OCI-LY1 (cell line): ENCODE measurements around the gene VSIG10L2.

Experiments used
- H2AFZ ChIP-seq: fragments of 200-600 bp; sonication (generic), shearing (Covaris generic); 2 replicates; pipeline ENCODE4 v1.6.0; 2014; ENCODE audit warnings: antibody characterized with exemption, mild to moderate bottlenecking, low read length
- H3F3A ChIP-seq: fragments of 200-600 bp; sonication (generic), shearing (Covaris generic); 2 replicates; pipeline ENCODE4 v1.6.0; 2014; ENCODE audit warnings: mild to moderate bottlenecking, antibody characterized with exemption, low read length, moderate library complexity; ENCODE audit not compliant: insufficient read depth
- H3K27ac ChIP-seq: fragments of 200-600 bp; sonication (generic); 2 replicates; pipeline ENCODE4 v1.5.1; 2014; ENCODE audit warnings: low read length, mixed run types, mild to moderate bottlenecking, low read depth; ENCODE audit not compliant: poor library complexity, severe bottlenecking
- H3K27me3 ChIP-seq: fragments of 200-600 bp; sonication (generic); 2 replicates; pipeline ENCODE4 v1.6.0; 2014; ENCODE audit warnings: antibody characterized with exemption, mild to moderate bottlenecking, low read length, moderate library complexity; ENCODE audit not compliant: insufficient read depth
- H3K36me3 ChIP-seq: fragments of 200-600 bp; sonication (generic); 2 replicates; pipeline ENCODE4 v1.6.1; 2014; ENCODE audit warnings: mild to moderate bottlenecking, antibody characterized with exemption, low read length, moderate library complexity, mixed read lengths; ENCODE audit not compliant: insufficient read depth
- H3K4me1 ChIP-seq: fragments of 200-600 bp; sonication (generic); 2 replicates; pipeline ENCODE4 v1.5.1; 2014; ENCODE audit warnings: mild to moderate bottlenecking, low read length, moderate library complexity; ENCODE audit not compliant: insufficient read depth, severe bottlenecking
- H3K4me2 ChIP-seq: fragments of 200-600 bp; sonication (generic), shearing (Covaris generic); 2 replicates; pipeline ENCODE4 v1.6.1; 2014; ENCODE audit warnings: low read length
- H3K4me3 ChIP-seq: fragments of 200-600 bp; sonication (generic); 2 replicates; pipeline ENCODE4 v1.5.1; 2014; ENCODE audit warnings: low read length, low read depth, mild to moderate bottlenecking, mixed read lengths; ENCODE audit not compliant: poor library complexity, severe bottlenecking
- H3K79me2 ChIP-seq: fragments of 200-600 bp; shearing (Covaris generic); 2 replicates; pipeline ENCODE4 v1.6.1; 2016; ENCODE audit warnings: mixed run types, low read length, mixed read lengths; ENCODE audit not compliant: insufficient read depth
- H3K9ac ChIP-seq: fragments of 200-600 bp; sonication (generic), shearing (Covaris generic); 2 replicates; pipeline ENCODE4 v1.6.1; 2014; ENCODE audit warnings: mild to moderate bottlenecking, low read length, mixed read lengths
- H3K9me2 ChIP-seq: fragments of 200-600 bp; sonication (generic), shearing (Covaris generic); 2 replicates; pipeline ENCODE4 v1.6.1; 2014; ENCODE audit warnings: low read depth, mild to moderate bottlenecking, low read length, mixed read lengths
- H3K9me3 ChIP-seq: fragments of 200-600 bp; shearing (Covaris generic); 2 replicates; pipeline ENCODE4 v1.6.1; 2014; ENCODE audit warnings: low read length, mixed read lengths
- H4K20me1 ChIP-seq: fragments of 200-600 bp; sonication (generic), shearing (Covaris generic); 2 replicates; pipeline ENCODE4 v1.6.0; 2016; ENCODE audit warnings: mild to moderate bottlenecking, low read length; ENCODE audit not compliant: insufficient read depth
- EZH2 ChIP-seq: fragments of 200-600 bp; sonication (generic), shearing (Covaris generic); IDR thresholded peaks from 2 replicates; pipeline ENCODE4 v1.8.0; 2017; ENCODE audit warnings: borderline replicate concordance, mixed run types, mild to moderate bottlenecking, antibody characterized with exemption, low read length, moderate library complexity, mixed read lengths
- TF ChIP-seq, protein P1 (sequence below): fragments of 200-600 bp; sonication (generic), shearing (Covaris generic); IDR thresholded peaks from 2 replicates; pipeline ENCODE4 v1.5.1; 2017; ENCODE audit warnings: mild to moderate bottlenecking, antibody characterized with exemption, low read length, moderate library complexity, mixed read lengths

Gene VSIG10L2

DNA sequence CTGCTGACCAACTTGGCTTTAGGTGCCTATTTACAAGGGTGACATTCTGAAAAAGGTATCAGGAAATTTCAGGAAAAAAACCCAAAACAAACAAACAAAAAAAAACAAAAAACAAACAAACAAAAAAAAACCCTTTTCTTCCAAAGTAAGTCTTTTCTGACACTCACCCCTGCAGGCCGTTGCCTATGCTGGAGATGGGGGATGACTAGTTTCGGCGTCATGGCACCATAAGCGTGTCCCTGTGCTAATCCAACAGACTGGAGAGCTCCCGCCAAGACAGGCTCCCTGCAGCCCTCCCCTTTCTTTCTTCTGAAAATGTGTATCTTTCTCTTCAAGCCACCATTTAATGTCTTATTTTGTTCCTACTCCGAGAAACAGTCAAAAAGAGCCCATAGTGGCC lies 13.7 kb downstream of the VSIG10L2 start:
- Histone ChIP-seq H3K36me3 (no peaks in the 10 kb centered on the region), H3K27me3 (no peaks in the 10 kb centered on the region), H3K27ac (no peak overlapping the region), H2AFZ (no peak overlapping the region), H3K4me2 (no peak overlapping the region), H3K9me2 (no peaks in the 10 kb centered on the region), H3K79me2 (no peaks in the 10 kb centered on the region), H3K9me3 (no peaks in the 10 kb centered on the region), H4K20me1 (no peaks in the 10 kb centered on the region), H3K9ac (no peak overlapping the region), H3K4me3 (no peak overlapping the region), H3F3A (no peaks in the 10 kb centered on the region), H3K4me1 (no peaks in the 10 kb centered on the region)
- TF ChIP-seq, protein P1, sequence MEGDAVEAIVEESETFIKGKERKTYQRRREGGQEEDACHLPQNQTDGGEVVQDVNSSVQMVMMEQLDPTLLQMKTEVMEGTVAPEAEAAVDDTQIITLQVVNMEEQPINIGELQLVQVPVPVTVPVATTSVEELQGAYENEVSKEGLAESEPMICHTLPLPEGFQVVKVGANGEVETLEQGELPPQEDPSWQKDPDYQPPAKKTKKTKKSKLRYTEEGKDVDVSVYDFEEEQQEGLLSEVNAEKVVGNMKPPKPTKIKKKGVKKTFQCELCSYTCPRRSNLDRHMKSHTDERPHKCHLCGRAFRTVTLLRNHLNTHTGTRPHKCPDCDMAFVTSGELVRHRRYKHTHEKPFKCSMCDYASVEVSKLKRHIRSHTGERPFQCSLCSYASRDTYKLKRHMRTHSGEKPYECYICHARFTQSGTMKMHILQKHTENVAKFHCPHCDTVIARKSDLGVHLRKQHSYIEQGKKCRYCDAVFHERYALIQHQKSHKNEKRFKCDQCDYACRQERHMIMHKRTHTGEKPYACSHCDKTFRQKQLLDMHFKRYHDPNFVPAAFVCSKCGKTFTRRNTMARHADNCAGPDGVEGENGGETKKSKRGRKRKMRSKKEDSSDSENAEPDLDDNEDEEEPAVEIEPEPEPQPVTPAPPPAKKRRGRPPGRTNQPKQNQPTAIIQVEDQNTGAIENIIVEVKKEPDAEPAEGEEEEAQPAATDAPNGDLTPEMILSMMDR: no peak
- TF ChIP-seq EZH2: no peak

DNA sequence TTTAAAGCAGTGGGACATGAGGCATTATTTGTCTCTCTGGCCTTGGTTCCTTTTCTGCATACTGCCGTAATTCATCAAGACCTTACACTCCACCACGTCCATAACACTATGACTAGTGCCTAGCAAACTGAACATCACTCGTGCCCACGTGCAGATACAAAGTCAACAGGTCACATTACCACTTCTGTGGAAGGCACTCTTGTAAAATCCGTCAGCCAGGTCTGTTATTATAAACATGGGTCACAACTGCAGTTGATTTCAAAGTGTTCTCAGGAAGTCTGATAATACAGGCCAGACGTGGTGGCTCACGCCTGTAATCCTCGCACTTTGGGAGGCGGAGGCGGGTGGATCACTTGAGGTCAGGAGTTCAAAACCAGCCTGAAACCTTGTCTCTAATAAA lies 14.1 kb downstream of the VSIG10L2 start:
- no peaks in the 10 kb centered on the region for H4K20me1 ChIP-seq
- H3K4me3 ChIP-seq: no peak overlapping the region
- TF ChIP-seq, protein P1: no peak
- TF ChIP-seq EZH2: no peak
- no peak overlapping the region for H3K27ac ChIP-seq
- no peaks in the 10 kb centered on the region for H3K9me2 ChIP-seq
- no peak overlapping the region for H2AFZ ChIP-seq
- H3F3A ChIP-seq: no peaks in the 10 kb centered on the region
- no peaks in the 10 kb centered on the region for H3K4me1 ChIP-seq
- H3K36me3 ChIP-seq: no peaks in the 10 kb centered on the region
- no peaks in the 10 kb centered on the region for H3K9me3 ChIP-seq
- no peak overlapping the region for H3K9ac ChIP-seq
- no peaks in the 10 kb centered on the region for H3K27me3 ChIP-seq
- H3K4me2 ChIP-seq: no peak overlapping the region
- no peaks in the 10 kb centered on the region for H3K79me2 ChIP-seq

DNA sequence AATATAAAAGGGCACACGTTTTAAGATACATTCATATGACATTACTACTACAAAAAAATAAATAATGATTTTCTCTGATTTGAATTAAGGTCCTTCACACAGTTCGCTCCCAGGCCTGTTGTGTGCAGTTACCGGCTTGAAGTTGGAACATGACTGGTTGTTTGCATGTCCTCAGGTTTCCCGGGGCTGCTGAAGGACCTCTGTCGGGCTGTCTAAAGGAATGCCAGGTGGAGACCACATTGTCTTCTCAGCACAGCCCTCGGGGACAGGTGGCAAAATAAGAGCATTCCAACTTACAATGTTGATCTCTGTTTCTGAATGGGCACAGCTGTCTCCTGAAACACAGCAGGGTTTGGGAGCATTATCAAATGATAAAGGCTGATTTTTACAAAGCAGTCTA lies 14.9 kb downstream of the VSIG10L2 start:
- no peak overlapping the region for H3K4me2 ChIP-seq
- TF ChIP-seq, protein P1: no peak
- TF ChIP-seq EZH2: no peak
- no peak overlapping the region for H3K4me3 ChIP-seq
- no peaks in the 10 kb centered on the region for H3K79me2 ChIP-seq
- no peaks in the 10 kb centered on the region for H3F3A ChIP-seq
- no peaks in the 10 kb centered on the region for H4K20me1 ChIP-seq
- no peak overlapping the region for H2AFZ ChIP-seq
- H3K27ac ChIP-seq: no peak overlapping the region
- H3K27me3 ChIP-seq: no peaks in the 10 kb centered on the region
- no peaks in the 10 kb centered on the region for H3K9me3 ChIP-seq
- H3K36me3 ChIP-seq: no peaks in the 10 kb centered on the region
- no peaks in the 10 kb centered on the region for H3K4me1 ChIP-seq
- H3K9me2 ChIP-seq: no peaks in the 10 kb centered on the region
- no peak overlapping the region for H3K9ac ChIP-seq
